K562 treated with DMSO at 1 percent for 12 hours (cell line): ENCODE measurements around the gene GTF2A1. TPM values are rescaled to one million over a fixed set of nuclear protein-coding genes. Genes with fewer than 3 reads are reported as not detected.

Experiments used
- total RNA-seq: library from RNA; unstranded; fragments of 300-600 nt; gene quantifications from 2 replicates; pipeline ENCODE4 v1.2.3, GENCODE V29; 2022; ENCODE audit not compliant: insufficient read depth

The GTF2A1 gene
- total RNA-seq = 2.1 and 12.5 TPM in 2 replicates

DNA sequence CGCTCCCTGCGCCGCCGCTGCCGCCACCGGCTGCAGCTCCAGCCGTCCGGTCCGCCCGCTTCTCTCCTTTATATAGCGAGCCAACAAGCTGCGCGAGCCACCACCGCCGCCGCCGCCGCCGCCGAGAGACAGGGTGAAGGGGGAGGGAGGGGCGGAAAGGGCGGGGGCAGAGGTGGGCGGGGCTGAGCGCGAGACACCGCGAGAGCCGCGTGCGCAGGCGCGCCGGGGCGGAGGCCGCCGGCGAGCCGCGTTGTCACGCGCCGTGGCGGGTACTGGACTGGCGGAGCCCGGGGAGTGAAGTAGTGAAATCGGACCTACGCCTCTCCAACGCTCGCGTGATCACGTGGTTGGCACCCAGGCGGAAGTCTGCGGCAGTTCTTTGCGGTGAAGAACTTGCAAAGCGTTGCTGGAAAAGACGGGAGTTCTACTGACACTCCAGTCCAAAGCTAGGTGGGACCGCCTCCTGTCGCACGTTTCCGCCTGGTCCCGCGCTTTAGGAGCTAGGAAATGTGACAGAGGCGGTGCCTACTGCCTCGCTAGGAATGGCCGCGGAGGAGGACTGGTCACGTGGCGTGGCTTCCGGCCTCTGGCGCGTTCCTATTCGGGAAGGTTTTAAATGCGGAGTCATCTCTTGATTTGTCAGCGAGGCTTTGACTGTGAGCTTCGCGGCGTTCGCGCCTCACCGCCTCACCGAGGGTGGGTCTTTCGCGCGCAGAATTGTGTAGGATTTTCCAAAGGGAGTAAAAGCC is at the start of gene GTF2A1:
GTF2A1 (minus strand) TSS at position 130 of the 749 bp plus-strand sequence. CDS start 441 bp downstream, outside the sequence.

Other genes starting within 250 kb of the GTF2A1 start
- gene STON2, start 179.4 kb upstream of the GTF2A1 start, total RNA-seq = 5.8 and 31.2 TPM in 2 replicates